Ishikawa (cell line): ENCODE data around the gene FOXP1.

Experiments used
- CEBPB ChIP-seq: IDR thresholded peaks from 2 replicates; pipeline ENCODE4 v1.6.1; 2012
- TAF1 ChIP-seq: IDR thresholded peaks from 2 replicates; pipeline ENCODE4 v1.6.1; 2012; ENCODE audit warnings: low read depth, mild to moderate bottlenecking

- TF ChIP-seq TAF1 (no peak), CEBPB (no peak)
These were observed 356.8 kb downstream of the FOXP1 start for GRCh38 chr3:71226565-71227269.
